HG03439 (cell line): ENCODE measurements around the gene MBD5.

ENCODE experiments used
- ATAC-seq: cut with Tn5 transposase; IDR thresholded peaks from one replicate; pipeline ENCODE4 v1.9.1; 2021; ENCODE audit warnings: mild to moderate bottlenecking, moderate library complexity; ENCODE audit not compliant: unreplicated experiment

Gene MBD5

DNA sequence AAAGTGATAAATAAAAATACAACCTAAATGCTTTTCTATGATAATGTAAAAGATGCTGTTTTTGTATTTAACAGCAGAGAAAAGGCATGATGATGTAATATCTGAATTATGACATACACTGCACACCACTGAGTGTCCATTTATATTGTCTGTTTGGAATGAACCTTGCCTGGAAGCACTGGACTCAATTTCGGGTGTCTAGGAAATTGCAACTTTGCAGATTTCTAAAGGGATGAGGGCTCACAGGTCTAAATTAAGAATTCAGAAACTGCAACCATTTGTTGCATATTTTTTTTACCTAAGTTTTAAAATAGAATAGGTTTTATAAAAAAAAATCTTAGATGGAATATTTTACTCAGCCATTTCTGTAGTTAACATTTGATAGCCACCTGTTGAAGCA is 492.5 kb downstream of the MBD5 start:
- ATAC-seq = no peak

DNA sequence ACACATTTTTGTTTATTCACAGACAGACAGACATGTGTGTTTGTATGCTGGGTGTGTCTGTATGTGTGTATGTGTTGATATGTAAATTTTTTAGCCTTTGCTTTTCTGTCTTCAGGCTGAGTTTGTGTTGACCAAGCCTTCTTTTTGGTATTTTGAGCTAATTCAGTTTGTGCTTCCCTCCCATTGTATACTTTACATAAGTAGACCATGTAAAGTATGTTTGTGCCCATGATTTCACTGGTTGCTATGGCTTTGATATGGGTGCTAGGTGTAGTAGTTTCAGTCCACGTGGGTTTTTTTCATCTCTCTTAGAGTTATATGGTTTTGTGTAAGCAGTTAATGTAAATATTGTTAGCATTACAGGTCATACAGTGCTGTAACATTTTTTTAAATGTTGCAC is 494.2 kb downstream of the MBD5 start:
- no peak for ATAC-seq

DNA sequence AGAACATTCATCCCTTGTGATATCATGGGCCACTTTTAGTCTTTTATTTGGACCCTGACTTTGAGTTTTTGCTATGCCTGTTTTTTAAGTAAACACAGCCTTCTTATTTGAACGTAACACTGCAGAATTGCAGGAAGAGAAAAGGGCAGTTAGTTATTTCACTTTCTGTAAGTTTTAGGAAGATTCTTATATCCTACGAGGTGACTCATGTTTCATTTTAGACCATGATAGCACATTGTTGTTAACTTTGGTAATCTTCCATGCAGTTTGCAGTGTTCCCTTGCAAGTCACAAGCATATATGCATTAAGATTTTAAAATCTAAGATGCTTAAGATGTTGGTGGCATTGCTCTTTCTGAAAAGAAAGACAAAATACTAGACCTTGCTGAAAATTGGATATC is 495.1 kb downstream of the MBD5 start:
- ATAC-seq = no peak

DNA sequence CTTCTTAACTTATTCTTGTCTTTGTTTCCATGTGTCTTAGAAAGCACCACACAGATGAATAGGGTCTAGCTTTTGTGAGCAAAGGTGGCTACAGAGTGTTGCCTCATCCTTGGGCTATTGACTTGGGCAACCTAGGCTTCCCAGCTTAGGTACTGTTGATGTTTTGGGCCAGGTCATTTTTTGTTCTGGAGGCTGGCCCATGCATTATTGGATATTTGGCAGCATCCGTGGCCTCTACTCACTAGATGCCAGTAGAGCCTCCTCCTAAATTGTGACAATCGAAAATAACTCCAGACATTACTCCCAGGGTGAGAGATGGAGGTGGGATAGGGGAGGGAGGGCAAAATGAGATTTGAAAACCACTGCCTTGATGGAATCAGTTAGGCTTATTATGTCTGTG is 496.4 kb downstream of the MBD5 start:
- ATAC-seq = no peak

DNA sequence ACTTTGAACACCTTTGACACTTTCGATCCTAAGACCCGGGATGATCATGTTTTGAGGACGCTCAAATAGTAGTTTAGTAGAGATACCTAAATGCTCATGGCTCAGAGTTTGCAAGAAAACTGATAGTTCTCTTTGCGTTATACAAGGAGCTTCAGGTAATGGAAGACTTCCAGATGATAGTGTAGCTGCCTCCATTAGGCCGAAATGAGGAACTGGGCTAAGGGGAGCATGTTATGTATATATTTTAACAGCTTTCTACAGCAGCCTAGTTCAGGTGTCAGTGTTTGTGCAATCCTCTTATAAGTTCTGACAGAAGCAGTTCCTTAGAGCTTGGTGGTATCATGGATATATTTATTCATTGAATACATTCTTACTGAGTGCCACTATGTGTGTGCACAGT is 496.9 kb downstream of the MBD5 start:
- ATAC-seq = no peak

DNA sequence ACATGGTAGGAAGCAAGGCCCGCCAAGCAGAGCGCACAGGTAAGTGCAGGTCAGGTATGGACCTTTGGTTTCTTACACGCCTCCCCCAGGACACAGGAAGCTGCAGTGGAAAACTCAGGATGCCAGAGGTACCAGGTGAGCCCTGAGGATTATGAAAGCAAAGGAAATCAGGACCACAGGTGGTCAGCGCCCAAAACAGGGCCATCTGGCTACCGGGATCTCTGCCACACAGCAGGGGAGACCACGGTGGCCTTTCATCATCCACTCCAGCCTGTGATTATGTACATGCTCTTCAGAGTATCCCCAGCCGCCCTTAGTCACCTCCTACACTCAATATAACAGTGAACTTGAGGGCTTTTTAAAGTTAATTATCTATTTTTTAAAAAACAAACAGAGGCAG is 498.1 kb downstream of the MBD5 start:
- no peak for ATAC-seq

DNA sequence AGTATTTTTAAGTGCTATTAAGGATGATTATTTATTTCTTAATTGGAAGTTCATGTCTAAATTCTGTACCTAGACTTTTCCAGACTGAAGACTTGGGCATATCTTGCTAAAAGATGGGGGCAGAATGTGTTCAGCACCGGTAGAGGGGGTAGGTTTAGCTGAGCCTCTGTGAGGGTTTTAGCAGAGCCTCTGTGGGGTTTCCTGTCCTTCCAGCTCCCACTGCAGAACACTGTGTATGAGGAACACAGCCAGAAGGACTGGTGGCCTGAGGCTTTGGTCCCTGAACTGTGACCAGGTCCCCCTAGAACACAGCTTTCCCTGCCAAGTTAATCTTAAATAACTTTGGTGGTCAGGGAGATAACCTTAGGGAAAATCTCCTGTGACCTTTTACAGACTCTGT is 500.3 kb downstream of the MBD5 start:
- ATAC-seq = no peak

DNA sequence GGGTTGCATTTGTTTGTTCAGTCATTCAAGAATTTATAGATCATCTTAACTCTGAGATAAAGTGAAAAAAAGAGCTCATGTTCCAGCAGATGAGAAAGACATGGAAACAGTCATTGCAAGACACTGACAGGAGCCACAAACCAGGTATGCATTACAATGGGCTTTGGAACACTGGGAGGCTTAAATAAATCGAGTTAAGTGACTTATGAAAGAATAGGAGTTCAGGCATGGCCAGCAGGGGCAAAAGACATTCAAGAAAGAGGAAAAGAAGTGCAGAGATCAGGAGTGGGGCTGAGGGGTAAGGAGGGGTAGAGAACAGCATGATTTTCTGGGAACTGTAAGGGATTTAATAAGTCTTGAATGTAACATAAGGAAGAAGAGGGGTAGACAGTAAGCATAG is 502.4 kb downstream of the MBD5 start:
- no peak for ATAC-seq

DNA sequence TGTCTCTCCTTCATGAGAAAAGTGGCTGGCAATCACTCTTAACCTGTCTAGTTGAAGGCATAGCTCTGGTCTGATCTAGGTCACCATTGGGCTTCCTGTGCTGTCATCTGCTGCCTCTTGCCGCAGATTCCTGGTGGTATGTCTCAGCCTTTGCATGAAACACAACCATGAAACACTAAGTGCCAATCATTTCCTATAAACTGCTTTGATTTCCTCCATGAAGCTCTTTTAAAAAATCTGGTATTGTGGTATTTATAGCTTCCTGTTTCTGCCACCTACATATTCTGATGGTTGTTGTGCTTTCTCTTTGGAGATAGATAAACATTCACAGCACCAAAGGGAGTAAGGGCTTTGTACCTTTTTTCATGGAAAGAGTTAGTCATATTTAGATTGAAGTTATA is 503.6 kb downstream of the MBD5 start:
- no peak for ATAC-seq

DNA sequence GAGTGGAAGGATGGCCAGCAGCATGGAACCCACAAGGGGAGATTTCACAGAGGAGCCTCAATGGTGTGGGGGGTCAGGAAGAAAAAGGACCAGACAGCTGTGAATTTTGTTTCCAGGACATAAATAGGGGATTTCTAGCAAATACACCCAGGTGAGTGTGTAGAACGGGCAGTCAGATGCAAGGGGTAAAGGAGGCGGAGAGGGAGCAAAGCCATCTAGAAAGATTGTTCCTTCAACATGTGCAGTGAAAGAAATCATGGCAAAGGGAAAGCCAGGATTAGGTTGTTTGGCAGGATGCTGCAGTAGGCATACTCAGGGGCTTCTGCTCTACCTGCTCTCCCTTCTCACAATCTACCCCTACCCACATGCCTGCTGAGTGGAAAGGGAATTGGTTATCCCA is 504.2 kb downstream of the MBD5 start:
- no peak for ATAC-seq

DNA sequence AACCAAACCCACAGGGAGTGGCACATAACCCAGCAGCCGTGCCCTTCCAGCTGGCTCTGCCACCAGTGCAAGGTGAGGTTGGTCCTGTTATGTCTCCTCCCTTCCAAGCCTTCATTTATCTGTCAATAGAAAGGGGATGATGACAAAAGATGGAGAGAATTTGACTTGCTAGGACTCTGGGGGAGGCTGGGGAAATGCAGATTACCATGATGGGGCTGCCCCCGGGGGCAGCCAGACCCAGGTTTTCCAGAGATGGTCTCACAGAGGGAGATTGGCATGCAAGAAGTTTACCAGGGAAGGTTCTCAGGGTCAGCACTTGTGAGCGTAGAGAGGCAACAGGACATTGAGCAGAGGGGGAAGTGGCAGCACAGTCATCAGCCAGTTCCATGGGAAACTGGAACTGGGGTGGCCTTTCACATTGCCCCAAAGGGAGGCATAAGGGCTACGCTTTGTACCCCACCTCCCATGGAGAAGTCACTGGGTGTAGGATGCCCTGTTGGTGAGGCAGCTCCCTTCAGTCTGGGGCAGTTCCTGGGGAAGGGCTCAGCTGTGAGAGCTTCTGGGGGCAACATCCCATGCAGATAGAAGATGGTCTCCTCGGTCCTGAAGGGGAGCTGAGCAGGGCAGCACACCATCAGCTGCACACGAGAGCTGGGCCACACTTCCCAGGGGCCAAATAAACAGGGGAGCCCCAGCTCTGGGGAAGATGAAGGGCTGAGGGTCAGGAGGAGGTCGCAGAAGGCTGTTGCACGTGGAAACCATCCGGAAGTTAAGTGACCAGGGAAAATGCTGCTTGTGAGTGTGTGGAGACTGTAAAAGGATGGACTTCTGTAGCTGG is 505.8 kb downstream of the MBD5 start:
- ATAC-seq = no peak

DNA sequence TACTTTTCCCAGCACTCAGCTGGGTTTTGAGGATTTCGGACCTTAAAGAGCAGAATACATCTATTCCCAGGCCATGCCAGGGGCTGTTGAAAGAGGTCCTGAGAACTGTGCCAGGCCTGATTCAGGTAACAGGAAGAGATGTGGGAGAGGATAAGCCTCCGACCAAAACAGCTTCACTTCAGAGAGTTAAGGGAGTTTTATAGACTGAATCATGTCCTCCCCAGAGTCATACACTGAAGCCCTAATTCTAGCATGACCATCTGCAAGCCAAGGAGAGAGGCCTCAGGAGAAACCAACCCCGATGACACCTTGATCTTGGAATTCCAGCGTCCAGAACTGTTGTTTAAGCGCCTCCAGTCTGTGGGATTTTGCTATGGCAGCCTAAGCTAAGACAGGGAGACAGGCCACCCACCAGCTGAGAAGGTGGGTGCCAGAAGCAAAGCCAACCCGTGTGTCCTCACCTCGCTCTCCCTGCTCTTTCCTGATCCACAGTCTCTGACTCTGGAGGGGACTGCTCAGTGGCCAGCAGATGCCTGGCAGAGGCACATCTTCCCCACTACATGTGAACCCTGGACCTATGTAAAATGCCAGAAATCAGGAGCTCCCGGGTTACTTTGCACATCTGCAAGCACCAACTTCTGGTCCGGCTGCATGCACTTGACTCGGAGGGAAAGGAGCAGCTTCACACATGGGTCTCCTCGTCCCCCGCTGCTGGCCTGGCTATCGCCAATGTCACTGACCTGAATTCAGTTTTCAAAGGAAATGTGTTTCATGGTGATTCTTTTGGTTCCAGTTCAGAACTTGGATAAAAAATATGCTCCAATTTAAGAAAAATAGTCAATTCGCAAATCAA is 506.8 kb downstream of the MBD5 start:
- ATAC-seq = no peak

DNA sequence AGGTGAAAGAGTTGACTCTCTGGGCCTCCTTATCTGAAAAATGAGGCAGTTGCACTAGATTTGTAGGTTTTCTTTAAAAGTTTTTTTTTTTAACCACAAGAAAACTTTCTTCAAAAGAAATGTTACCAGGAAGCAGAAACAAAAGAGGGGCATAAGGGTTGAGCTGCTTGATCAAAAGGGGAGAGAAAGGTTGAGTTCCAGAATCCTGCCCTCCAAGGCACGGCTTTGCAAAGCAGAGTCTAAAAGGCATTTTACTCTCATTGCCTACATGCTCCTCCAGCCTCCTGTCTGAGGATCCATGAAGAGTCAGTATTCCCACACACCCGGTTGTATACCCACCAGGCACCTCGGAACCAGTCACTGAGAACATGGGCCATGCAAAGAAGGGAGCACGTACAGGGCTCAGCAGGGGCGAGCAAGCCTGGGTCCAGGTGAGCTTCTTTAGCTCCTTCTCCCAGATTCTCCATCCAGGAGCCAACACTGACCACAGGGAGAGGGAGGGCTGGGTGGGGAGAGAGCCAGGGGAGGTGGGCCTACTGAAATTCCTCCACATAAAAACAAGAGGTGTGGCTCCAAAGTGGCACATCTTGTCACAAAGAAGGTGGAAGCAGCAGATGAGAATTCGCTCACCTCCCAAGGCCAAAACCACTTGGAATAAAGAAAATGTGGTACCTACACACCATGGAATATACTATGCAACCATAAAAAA is 507.6 kb downstream of the MBD5 start:
- no peak for ATAC-seq

DNA sequence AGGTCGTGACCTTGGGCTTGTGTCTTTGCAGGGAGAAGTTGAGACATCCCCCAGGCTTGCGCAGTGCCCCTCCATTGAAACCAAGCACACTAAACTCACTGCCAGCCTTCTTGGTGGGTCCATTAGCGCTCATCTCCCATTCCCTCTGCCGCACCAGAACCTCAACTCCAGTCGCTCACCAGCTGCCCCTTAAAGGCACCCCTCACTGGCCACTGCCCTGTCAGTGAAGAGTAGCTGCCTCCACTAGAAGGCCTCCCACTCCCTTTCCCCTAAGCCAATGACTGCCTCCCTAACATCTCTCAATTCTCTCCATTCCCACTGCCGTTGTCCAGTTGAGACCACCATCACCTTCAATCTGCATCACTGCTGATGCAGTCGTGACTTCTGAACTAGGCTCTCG is 508.9 kb downstream of the MBD5 start:
- ATAC-seq = no peak

DNA sequence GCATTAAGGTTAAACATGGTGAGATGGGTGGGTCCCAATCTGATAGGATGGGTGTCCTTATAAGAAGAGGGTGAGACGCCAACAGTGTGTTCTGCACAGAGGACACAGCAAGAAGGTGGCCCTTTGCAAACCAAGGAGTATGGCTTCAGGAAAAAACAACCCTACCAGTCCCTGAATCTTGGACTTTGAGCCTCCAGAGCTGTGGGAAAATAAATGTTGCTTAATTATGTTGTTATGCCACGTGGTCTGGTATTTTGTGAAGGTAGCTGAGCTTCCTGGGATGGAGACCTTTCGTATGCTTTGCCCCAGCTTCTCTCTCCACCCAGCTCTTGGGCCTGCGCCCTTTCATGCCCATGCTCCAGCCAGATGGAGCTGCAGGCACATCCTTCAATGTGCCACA is 509.5 kb downstream of the MBD5 start:
- no peak for ATAC-seq

DNA sequence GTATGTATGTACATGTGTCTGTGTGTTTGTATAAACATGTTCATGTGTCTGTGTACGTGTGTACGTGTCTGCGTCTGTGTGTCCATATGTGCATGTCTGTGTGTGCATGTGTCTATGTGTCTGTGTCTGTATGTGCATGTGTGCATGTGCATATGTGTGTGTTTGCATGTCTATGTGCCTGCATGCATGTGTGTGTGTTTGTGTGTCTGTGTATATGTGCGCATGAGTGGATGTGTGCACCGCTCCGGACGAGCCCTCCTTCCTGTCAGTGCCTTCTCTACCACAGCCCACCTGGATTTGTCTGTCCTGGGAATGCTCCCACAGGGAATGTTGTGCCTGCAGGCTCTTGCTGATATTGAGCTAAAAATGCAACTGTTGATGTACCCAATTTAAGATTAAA is 510.3 kb downstream of the MBD5 start:
- no peak for ATAC-seq

DNA sequence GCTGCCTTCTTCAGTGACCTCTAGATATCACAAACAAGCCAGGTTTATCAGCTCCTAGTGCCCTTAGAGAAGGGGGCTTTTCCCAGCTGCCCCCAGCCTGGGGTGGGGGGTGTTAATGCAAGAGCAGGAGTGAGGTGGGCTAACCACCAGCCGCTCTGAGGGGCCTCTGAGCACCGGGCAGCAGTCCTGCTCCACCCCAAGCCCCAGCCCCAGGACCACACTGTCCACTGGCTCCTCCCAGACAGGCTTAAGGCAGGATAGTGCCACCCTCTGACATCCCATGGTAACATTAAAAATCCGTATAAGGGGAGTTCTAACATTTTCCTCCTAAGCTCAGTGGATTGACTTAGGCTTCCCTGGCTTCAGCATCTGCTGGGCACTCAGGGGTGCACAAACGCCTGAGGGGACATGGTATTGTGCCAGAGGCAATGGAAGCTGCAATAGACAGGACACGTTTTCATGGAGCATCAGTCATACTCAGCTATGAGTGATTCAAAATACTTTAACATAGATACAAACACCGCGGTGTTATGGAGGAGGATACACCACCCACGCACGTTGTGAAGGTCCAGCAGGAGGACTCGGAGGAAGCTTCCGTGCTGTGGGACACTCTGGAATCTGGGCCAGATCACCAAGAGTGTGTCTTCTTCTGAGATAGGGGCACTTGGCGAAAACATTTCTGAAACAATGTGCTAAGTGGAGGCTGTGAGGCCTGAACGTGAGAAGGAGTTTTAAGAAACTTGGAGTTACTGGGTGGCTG is 511.0 kb downstream of the MBD5 start:
- ATAC-seq = no peak

DNA sequence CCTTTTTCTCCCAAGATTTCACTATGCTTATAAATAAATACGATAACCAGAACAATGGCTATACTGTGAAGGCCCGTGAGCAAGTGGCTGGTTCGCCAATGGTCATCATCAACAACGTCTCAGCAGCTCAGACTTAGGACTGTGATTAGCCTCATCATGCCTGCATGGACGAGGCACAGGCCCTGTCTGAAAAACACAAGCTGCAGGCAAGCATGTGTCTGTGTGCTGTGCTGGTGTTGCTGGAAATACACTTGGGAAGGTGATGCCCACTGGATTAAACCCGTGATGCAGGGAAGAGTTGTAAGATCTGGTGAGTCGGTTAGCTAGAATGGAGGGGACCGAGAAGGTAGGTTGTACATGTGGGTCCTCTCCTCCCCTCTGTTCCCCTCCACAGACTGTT is 512.1 kb downstream of the MBD5 start:
- no peak for ATAC-seq

DNA sequence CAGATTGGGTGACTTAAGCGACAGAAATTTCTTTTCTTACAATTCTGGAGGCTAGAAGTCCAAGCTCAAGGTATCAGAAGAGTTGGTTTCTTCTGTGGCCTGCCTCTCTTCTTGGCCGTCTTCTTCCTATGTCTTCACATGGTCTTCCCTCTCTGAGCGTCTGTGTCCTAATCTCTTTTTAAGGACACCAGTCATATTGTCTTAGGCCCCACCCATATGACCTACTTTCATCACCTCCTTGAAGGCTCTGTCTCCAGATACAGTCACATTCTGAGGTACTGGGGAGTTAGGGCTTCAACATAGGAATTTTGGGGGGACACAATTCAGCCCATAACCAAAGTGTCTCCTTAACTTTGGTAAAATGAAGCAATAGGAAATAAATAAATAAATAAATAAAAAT is 512.8 kb downstream of the MBD5 start:
- no peak for ATAC-seq

DNA sequence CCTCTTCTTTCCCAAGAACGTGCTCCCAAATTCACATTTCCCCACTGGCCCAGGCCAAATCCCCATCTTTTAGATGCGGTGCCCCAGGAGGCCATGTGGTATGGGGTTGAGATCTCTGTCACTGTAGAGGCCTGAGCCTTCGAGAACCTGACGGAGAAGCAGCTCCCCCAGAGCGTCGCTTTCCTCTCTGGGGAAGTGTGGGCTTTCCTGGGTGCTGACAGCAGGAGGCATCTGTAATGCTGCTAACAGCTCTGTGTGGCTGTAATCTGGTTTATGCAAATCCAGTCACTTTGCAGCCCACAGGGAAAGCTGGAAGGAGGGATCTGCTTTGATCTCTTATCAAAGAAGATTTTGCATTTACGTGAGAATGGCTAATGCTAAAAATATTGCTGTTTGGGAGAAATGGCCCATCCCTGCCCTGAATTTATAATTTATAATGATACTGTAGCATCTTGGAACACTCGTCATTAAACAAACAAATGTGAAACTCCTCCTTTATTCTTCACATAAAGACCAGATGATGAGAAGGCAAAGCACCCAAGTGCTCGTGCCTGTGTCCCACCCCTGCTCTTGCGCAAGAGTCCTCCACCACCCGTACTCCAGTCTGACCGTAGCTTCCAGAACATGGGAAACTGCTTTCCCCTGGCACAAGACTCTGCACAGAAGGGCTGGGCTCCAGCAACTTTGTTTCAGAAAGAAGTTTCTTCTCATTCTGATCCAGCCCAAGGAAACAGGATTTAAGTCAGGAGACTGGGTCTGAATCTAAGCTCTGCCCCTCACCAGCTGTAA is 513.7 kb downstream of the MBD5 start:
- no peak for ATAC-seq
